GM12892 (cell line): ENCODE measurements around the gene MBD5.

ENCODE experiments used
- POLR2A ChIP-seq: IDR thresholded peaks from 2 replicates; pipeline ENCODE4 v1.6.1; 2011; ENCODE audit warnings: low read depth, low read length, control low read depth
- POLR2AphosphoS5 ChIP-seq: IDR thresholded peaks from 2 replicates; pipeline ENCODE4 v1.6.1; 2011; ENCODE audit warnings: low read depth, low read length, control low read depth
- TAF1 ChIP-seq: IDR thresholded peaks from 2 replicates; pipeline ENCODE4 v1.6.1; 2011; ENCODE audit warnings: low read depth, mild to moderate bottlenecking, control low read depth, low read length, borderline replicate concordance

- TF ChIP-seq POLR2A (no peak), POLR2AphosphoS5 (no peak), TAF1 (no peak)
These were observed 261.3 kb downstream of the MBD5 start for GRCh38 chr2:148282201-148282600.
